Progenitor cell of endocrine pancreas (in vitro differentiated cells): ENCODE data around the gene TPGS1. TPM values are rescaled to one million over a fixed set of nuclear protein-coding genes. Genes with fewer than 3 reads are reported as not detected.

Source experiments
- DNase-seq: peaks from one replicate; pipeline ENCODE4 v3.0.0; 2021; ENCODE audit warnings: low spot score; ENCODE audit not compliant: unreplicated experiment
- H3K27ac Mint-ChIP-seq: 2 replicates; pipeline ENCODE4 v1.8.0; 2021; ENCODE audit warnings: mild to moderate bottlenecking, moderate library complexity, mixed read lengths
- H3K27me3 Mint-ChIP-seq: 2 replicates; pipeline ENCODE4 v1.8.0; 2021; ENCODE audit warnings: mixed read lengths
- H3K36me3 Mint-ChIP-seq: 2 replicates; pipeline ENCODE4 v1.8.0; 2022; ENCODE audit warnings: mixed read lengths; ENCODE audit not compliant: insufficient read depth
- H3K4me1 Mint-ChIP-seq: 2 replicates; pipeline ENCODE4 v1.8.0; 2021; ENCODE audit warnings: low read depth, mixed read lengths
- H3K4me3 Mint-ChIP-seq: 2 replicates; pipeline ENCODE4 v1.8.0; 2021; ENCODE audit warnings: low read depth, mild to moderate bottlenecking, moderate library complexity, mixed read lengths
- H3K9me3 Mint-ChIP-seq: 2 replicates; pipeline ENCODE4 v1.8.0; 2021; ENCODE audit warnings: low read depth, mixed read lengths
- CTCF ChIP-seq: fragments of 200-600 bp; sonication (generic); IDR thresholded peaks from one replicate; pipeline ENCODE4 v1.5.0; 2021; ENCODE audit warnings: antibody characterized with exemption, mild to moderate bottlenecking; ENCODE audit not compliant: unreplicated experiment
- total RNA-seq: library from RNA; stranded (reverse); gene quantifications from 2 replicates; pipeline ENCODE4 v1.2.1, GENCODE V29; 2021

TPGS1 gene
- total RNA-seq, 1 donor from 2014 or later = 16.4 TPM

DNA sequence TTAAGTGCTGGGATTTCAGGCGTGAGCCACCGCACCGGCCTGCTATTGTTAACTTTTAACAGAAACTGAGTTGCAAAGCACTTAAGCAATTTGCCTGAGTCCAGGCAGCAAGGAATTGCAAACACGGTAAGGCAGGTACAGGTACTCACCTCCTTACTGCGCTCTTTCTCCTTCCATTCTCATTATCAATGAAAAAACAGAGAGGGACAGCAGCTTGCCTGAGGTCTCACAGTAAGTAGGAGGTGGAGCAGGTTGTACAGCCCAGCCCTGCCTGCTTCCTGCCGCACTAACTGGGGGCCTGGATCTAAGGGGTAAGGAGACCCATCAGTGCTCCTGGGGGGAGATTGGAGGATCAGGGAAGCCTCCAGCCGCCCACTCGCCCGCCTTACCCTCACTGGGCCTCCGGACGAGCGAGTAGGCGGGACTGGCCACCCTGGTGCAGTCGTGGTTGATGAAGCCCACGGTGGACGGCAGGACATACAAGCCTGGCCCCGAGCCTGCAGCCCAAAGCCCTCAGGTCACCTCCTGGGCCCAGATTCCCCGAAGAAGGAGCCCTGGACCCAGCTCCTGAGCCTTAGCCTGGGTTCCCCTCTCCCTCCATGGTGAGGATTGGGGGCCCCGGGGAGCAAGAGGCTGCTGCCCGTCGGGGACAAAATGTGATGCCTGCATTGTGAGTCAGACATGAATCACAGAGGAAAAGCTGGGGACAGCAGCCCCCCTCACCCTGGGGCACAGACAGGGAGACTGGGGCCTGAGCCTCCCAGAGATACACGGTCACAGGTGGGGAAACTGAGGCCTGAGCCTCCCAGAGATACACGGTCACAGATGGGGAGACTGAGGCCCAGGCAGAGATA is 35.1 kb upstream of the TPGS1 start:
- no peak for TF ChIP-seq CTCF
- no peak overlapping the region for H3K4me3 Mint-ChIP-seq
- peak overlapping the region; percentile 33 for H3K27ac Mint-ChIP-seq
- H3K4me1 Mint-ChIP-seq = no peaks in the 10 kb centered on the region
- DNase-seq = no peak
- H3K9me3 Mint-ChIP-seq = no peaks in the 10 kb centered on the region
- peaks cover 12% of the 10 kb centered on the region for H3K27me3 Mint-ChIP-seq
- no peaks in the 10 kb centered on the region for H3K36me3 Mint-ChIP-seq

DNA sequence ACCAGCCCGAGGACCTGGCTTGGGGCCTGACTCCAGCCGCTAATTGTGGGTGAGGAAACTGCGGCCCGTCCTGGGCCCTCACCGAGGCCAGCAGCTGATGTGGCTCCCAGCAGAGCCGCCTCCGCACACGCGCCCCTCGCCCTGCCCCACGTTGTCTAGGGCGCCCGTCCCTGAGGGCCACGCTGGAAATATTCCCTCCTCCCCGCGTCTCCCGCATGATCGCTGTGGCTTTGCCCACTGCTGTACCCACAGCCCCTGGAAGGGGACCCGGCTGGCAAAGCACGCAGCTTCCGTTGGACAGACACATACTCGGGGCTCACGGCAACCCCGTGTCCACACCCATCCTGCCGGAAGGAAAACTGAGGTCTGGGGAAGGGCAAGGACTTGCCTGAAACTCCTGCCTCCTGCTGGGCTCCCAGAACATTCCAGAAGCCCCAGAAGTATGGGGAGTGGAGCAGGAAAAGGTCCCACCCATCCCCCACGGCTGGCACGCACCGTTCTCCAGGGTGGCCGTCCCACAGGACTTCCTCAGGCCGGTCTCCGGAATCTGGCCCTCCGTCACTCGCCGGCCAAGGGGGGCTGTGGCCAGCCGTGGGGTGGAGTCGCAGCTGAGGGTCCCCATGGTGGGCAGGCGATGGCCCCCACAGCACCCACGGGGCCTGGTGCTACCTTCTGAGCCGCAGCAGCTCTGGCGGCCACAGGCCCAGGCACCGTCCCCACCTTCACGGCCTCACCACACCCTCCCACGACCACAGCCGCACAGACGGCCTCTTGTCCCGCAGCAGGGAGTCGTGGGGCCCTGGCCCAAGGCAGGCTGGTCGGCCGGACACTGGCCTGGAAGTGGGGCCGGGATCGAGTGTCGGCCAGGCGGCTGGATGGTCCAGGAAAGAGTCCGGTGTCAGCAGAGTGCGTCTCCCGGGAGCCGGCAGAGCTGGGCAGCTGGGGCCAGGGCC is 32.9 kb upstream of the TPGS1 start:
- no peak for DNase-seq
- H3K27me3 Mint-ChIP-seq = peaks cover 7% of the 10 kb centered on the region
- H3K4me3 Mint-ChIP-seq = no peak overlapping the region
- TF ChIP-seq CTCF = no peak
- H3K36me3 Mint-ChIP-seq = no peaks in the 10 kb centered on the region
- H3K27ac Mint-ChIP-seq = no peak overlapping the region
- no peaks in the 10 kb centered on the region for H3K9me3 Mint-ChIP-seq
- H3K4me1 Mint-ChIP-seq = no peaks in the 10 kb centered on the region

DNA sequence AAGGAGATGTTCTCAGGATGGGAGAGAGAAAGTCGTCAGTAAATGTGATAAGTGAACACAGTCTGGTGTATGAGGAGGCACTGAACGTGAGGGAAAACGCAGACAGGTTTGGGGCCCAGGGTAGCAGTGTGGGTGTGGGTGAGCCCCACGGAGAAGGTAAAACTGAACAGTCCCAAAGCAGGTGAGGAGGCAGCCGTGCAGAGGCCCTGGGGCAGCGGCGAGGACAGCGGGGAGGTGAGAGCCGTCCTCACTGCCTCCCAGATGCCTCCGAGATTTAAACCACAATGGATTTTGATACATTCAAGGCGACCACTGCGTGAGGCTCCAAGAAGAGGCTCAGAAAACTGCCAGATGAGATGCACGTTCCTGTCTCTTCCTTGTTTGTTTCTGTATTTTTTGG is 31.9 kb upstream of the TPGS1 start:
- Mint-ChIP-seq H3K27me3 (peaks cover 11% of the 10 kb centered on the region), H3K4me3 (no peak overlapping the region), H3K27ac (no peak overlapping the region), H3K36me3 (no peaks in the 10 kb centered on the region), H3K9me3 (peaks cover 6% of the 10 kb centered on the region), H3K4me1 (peaks cover 2% of the 10 kb centered on the region)
- TF ChIP-seq CTCF = no peak
- no peak for DNase-seq

GRCh38 chr19:478236-478903 is 28.9 kb upstream of the TPGS1 start:
- no peak for DNase-seq

More at GRCh38 chr19:478236-478903, 28.9 kb upstream of the TPGS1 start:
- Mint-ChIP-seq H3K9me3 (peaks cover 14% of the 10 kb centered on the region), H3K36me3 (no peaks in the 10 kb centered on the region), H3K4me3 (no peak overlapping the region), H3K27me3 (peaks cover 24% of the 10 kb centered on the region), H3K4me1 (peaks cover 2% of the 10 kb centered on the region), H3K27ac (no peak overlapping the region)
- no peak for TF ChIP-seq CTCF
